ENCODE data around the gene SLC19A1.

Gene SLC19A1

GRCh38 chr21:45458281-45459170 is 83.7 kb downstream of the SLC19A1 start:
- H3K4me3 ChIP-seq (ENCODE audit: low read length), result no peak overlapping the region
- TF ChIP-seq CTCF (conservative IDR thresholded peaks at IDR 0.05; ENCODE audit: low read length), result no peak
- DNase-seq (ENCODE audit: low read depth), result no peak

GRCh38 chr21:45457832-45458172 is 84.4 kb downstream of the SLC19A1 start:
- TF ChIP-seq CTCF (conservative IDR thresholded peaks at IDR 0.05; ENCODE audit: low read length), result no peak
- no peak for DNase-seq (ENCODE audit: low read depth)

GRCh38 chr21:45457161-45457831 is 84.9 kb downstream of the SLC19A1 start:
- no peak for DNase-seq (ENCODE audit: low read depth)
- no peak overlapping the region for H3K4me3 ChIP-seq (ENCODE audit: low read length)
- TF ChIP-seq CTCF (conservative IDR thresholded peaks at IDR 0.05; ENCODE audit: low read length), result no peak

More at GRCh38 chr21:45457832-45458172, 84.4 kb downstream of the SLC19A1 start:
- no peak overlapping the region for H3K4me3 ChIP-seq (ENCODE audit: low read length)

GRCh38 chr21:45456584-45457160 is 85.6 kb downstream of the SLC19A1 start:
- DNase-seq (ENCODE audit: low read depth), result no peak
- no peak for TF ChIP-seq CTCF (conservative IDR thresholded peaks at IDR 0.05; ENCODE audit: low read length)
- no peak overlapping the region for H3K4me3 ChIP-seq (ENCODE audit: low read length)

GRCh38 chr21:45455674-45456583 is 86.3 kb downstream of the SLC19A1 start:
- DNase-seq (ENCODE audit: low read depth), result no peak
- no peak for TF ChIP-seq CTCF (conservative IDR thresholded peaks at IDR 0.05; ENCODE audit: low read length)
- peak overlapping the region; percentile 26 for H3K4me3 ChIP-seq (ENCODE audit: low read length)

GRCh38 chr21:45454926-45455673 is 87.1 kb downstream of the SLC19A1 start:
- no peak for TF ChIP-seq CTCF (conservative IDR thresholded peaks at IDR 0.05; ENCODE audit: low read length)
- peak overlapping the region; percentile 39 for H3K4me3 ChIP-seq (ENCODE audit: low read length)
- DNase-seq (ENCODE audit: low read depth), result peak; percentile 48
